HG03432 (cell line): Measurements from ENCODE around the gene CDK5.
"Not testable (repeated sequence)": the region's sequence is repeated elsewhere in the genome, so short reads cannot be mapped to it uniquely, and the experiment has no call there.

Experiments
- ATAC-seq: cut with Tn5 transposase; IDR thresholded peaks from one replicate; pipeline ENCODE4 v1.9.1; 2021; ENCODE audit warnings: mild to moderate bottlenecking, moderate library complexity; ENCODE audit not compliant: unreplicated experiment

The CDK5 gene

DNA sequence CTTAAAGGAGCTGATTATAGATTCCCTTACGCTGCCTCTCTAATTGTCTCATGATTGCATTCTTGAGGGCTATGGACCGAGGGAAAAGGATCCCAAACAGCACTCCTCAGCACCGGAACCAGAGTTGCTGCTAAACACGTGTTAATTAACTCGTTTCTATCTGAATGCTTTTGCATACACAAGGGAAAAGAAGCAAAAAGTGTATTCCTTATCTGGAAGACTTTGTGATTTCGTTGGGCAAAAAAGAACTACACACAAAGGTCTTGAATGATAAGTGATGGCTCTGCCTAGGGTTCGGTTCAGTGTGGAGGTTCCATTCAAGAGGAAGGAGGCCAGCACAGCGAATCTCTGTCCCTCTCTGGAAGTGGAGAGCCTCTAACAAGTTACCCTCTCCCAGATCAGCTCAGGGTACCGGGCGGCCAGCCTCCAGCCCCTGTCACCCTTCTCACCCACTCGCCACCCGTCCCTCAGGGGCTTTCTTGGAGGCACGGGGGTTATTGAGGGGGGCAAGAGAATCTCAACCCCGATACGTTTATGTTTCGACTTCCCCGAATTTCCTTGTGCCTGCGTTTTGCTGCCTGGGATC lies 1.2 kb upstream of the CDK5 start:
- no peak for ATAC-seq

DNA sequence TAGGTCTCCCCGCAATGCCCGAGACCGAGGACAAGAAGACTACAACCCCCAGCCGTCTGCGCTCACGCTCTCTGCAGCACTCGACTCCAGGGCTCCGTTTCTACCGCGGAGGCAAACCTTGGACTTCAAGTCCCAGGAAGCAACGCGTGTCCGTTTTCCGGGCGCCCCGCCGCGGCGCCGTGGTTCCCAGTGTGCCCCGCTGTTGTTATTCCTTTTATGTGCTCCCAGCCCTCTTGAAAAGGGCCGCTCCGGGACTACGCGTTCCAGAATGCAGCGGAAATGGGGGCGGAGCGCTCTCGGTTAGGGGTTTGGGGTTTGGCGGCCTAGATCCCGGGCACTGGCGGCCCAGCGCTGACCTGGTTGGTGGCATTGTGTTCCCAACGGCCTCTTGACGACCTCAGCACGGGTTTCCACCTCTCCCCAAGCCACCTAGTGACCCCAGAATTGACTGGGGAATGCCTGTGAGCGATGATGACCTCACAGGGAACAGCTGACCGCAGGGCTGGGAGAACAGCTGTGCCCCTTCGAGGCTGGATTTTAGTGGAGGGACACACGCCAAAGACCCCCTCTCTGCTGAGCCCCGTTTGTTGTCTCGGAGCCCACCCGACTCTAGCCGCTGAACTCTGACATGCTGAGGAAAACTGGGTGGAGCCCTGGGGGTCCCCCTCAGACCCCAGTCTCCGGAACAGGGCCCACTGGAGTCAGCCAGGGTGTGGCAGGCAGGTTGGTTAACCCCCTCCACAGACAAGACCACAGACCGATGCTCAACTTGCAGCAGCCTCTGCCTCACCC lies 488 bp upstream of the CDK5 start:
- ATAC-seq = peak; percentile 89

DNA sequence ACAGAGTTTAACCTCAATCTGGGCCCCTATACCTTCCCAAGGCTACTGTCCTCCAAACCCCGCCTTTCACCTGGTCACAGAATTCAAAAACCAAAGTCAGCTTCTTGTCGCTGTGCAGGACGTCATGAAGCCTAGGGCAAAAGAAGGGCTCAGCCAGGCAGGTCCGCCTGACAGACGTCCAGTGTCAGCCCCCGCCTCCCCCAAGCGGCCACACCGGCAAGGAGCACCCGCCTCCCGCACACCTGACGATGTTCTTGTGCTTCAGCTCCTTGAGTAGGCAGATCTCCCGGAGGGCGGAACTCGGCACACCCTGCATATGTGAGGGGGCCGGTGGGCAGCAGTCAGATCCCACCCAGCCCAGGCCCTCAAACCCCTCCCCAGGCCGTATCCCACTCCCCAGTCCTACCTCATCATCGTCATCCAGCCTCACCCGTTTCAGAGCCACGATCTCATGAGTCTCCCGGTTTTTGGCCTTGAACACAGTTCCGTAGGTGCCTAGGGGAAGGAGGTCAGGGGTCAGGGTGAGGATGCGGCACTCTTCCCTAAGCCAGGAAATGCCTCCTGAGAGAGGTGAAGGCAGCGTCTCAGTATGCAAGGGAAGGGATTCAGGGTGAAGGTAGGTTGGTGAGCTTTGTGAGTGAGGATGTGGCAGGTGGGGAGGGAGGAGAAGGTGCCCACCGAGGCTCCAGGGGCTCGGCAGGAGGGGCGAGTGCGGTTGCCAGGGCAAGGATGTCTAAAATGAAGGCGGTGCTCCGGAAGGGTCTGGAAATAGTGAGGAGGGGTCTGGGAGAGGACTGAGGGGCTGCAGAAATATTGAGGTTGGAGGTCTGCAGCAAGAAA lies 811 bp downstream of the CDK5 start:
- ATAC-seq = no peak

DNA sequence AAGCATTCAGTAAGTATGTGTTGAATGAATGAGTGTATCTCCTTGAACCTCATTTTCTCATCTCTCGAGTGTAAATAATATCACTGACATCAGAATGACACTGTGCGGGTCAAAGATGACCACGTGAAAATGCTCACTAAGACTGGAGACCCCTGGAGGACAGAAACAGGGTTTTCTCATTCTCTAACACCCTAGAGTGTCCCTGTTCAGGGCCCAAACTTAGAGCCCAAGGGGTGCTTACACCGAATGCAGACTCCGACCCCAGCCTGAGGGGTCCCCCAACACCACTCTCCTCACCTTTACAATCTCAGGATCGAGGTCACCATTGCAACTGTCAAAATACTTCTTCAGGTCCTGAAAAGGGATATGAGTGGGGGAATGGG lies 1.4 kb downstream of the CDK5 start:
- ATAC-seq = no peak

DNA sequence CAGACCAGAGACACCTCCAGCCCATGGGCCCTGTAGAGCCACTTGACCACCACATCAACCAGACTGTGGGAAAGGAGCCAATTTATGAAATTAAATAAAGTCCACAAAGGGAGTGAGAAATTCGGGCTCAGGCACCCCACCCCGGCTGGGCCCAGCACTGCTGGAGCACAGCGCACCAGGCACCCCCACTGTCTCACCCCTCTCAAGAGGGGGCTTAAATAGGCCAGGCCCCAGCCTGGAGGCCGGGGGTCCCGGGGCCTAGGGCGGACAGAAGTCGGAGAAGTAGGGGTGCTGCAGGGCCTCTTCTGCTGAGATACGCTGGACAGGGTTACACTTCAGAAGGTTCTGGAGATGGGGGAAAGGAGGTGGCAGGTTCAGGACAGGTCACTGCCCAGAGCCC lies 3.9 kb downstream of the CDK5 start:
- no peak for ATAC-seq

DNA sequence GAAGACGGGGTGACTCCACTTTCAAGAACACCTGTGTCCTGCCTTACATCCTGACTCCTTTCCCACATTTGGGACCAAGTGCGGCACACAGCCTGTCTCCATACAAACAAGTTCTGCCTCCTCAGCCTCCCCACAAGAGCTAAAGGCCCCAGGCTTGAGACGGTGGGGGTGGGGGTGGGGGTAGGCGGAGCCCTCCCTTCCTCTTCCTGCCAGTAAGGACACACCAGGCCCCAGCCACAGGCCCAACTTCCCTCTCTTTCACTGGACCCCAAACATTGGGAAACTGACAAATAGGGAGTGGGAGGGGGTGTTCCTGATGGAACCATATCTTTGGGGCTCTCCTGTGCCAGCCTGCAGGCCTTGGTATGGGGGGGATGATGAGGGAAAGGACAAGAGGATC lies 4.6 kb downstream of the CDK5 start:
- no peak for ATAC-seq

DNA sequence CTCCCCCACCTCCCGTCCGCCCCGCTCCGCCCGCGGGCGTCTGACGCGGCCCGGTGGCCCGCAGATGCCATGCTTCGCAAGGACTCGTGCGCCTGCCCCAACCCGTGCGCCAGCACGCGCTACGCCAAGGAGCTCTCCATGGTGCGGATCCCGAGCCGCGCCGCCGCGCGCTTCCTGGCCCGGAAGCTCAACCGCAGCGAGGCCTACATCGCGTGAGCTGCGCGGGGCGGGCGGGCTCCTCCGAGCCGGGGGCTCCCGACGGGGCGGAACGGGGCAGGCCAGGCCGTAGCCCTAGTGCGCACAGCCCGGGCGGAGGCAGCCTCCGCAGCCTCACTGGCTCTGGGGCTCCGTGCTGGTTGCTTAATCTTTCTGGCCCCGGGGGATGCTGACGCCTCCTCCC lies 6.6 kb downstream of the CDK5 start:
- no peak for ATAC-seq

DNA sequence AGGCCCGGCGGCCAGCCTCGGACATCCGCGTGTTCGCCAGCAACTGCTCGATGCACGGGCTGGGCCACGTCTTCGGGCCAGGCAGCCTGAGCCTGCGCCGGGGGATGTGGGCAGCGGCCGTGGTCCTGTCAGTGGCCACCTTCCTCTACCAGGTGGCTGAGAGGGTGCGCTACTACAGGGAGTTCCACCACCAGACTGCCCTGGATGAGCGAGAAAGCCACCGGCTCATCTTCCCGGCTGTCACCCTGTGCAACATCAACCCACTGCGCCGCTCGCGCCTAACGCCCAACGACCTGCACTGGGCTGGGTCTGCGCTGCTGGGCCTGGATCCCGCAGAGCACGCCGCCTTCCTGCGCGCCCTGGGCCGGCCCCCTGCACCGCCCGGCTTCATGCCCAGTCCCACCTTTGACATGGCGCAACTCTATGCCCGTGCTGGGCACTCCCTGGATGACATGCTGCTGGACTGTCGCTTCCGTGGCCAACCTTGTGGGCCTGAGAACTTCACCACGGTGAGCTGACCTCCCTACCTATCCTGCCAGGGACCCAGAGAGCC lies 8.7 kb downstream of the CDK5 start:
- no peak for ATAC-seq

DNA sequence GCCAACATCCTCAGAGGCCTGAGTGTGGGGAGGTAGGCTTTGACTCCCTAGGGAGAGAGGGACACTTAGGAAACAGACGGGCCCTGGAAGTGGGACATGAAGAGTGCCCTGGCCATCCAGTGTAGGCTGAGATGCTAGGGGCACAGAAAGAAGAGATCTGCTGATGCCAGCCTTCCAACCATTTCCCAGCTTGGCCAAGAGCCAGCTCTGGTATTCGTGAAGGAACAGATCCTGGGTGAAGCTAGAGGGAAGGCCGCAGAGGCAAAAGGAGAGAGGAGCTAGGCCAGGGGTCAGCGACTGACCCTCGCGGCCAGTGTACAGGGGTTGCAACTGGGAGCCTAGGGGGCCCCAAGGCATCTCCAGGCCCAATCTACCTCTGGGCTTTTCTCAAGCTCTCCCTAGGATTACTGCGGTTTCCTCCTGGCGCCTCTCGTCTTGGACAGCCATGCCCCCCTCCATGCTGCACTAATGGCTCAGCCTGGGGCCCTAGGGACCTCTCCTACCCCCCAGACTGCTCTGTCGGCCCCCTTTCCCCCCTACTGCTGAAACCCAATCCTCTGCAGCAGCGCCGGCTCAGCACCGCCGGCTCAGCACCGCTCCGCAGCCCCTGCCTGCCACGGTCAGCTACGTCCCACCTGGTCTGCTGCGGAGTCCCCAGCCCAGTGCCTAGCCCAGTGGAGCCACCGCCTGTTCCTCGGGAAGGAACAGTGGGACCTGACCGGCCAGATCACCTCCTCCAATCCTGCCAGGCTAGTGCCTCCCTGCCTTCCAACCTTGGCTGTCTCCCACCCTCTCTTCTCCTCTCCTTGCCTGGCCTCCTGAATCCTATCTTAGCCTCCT lies 9.5 kb downstream of the CDK5 start, which contains the start of gene ASIC3:
Gene ASIC3, plus strand, starts transcription at position 556 of the 840 bp plus-strand sequence. CDS start 355 bp downstream, outside the sequence.
- ATAC-seq = no peak

DNA sequence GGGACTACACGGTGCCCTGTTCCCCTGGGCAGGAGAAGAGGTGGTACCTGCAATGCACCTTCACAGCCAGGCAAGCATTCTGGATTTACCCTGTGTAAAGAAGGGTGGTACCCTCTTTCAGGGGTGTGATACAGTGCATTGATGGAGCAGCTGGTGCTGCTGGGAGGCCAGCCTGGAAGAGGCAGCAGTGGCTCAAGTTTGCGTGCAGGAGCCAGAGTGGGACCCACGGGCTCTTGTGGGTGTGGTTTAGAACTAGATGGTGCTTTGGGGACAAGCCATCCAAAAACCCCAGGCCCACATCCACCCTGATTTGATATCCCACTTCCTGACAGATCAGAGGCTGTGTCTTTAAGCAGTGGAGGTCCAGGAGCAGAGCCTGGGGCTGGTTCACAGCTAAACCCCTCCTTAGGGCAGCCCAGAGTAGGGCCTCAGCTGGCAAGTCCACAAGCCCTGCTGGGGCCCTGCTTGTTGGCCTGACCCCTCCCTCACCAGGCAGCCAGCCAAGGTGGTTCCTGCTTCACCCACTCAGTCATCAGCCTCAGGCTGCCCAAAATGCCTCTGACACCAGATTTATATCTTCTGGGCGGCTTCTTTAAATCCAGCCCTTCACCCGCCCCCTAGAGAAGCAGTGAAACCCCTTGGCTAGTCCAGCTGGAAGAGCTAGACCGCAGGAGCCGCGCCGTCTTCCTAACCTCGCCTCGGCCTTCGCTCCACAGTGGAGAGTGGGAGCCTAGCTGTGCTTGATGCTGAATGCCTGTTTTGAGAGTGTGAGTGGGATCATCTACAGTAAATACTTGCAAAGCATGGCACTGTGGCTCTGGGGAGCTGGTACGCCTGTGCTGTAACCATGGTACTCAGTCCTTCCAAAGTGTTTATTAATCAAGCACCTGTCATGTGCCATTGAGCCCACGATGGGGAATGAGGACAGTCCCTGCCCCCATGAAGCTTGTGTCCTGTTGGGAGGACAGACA lies 10.8 kb downstream of the CDK5 start:
- no peak for ATAC-seq

DNA sequence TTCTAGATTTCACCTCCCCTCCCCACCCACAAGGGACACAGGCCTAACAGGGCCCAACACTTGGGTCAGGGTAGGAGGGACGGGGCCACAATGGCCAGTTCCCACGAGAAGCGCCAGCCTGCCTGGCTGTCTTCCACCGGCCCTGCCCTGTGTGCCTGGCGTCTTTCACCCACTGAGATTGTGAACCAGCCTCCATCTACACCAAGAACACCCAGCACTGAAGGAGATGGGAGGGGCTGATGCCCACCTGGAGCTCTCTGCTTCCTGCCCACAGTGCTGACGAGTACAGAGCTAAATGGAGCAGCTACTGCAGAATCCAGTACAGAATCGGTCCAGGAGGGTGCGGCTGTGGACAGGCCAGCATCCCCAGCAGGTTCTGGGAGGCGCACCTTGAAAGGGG lies 11.7 kb downstream of the CDK5 start:
- no peak for ATAC-seq

DNA sequence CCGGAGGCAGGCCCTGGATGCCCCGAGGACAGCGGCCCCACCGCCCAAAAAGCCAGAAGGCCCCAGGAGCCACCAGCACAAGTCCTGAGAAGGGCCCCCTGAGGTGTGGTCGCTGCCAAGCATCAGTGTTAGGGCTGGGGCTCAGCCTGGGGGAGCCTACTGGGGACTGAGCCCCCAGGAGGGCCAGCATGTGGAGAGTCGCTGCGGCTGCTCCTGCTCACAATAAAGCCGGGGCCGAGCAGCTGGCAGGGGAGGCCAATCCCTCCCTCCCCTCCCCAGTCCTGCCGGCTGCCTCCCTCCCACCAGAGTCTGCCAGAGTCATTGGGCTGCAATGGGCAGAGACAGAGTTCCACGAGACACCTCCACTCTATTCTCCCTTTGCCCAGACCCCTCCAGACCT lies 12.4 kb downstream of the CDK5 start:
- ATAC-seq = no peak

DNA sequence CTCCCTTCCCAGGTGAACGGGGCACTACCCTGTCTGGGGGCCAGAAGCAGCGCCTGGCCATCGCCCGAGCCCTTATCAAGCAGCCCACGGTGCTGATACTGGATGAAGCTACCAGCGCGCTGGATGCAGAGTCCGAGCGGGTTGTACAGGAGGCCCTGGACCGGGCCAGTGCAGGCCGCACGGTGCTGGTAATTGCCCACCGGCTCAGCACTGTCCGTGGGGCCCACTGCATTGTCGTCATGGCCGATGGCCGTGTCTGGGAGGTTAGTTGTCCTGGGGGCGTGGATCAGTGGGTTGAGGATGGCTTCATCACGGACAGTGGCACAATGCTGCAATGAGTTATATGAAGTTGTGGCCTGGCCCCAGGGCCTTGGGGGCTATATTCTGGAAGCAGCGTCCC lies 13.7 kb downstream of the CDK5 start:
- no peak for ATAC-seq

DNA sequence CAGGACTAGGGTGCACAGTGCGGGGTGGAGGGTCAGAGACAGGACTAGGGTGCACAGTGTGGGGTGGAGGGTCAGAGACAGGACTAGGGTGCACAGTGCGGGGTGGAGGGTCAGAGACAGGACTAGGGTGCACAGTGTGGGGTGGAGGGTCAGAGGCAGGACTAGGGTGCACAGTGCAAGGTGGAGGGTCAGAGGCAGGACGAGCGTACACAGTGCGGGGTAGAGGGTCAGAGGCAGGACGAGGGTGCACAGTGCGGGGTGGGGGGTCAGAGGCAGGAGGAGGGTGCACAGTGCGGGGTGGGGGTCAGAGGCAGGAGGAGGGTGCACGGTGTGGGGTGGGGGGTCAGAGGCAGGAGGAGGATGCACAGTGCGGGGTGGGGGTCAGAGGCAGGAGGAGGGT lies 14.2 kb downstream of the CDK5 start:
- not testable (repeated sequence) for ATAC-seq

DNA sequence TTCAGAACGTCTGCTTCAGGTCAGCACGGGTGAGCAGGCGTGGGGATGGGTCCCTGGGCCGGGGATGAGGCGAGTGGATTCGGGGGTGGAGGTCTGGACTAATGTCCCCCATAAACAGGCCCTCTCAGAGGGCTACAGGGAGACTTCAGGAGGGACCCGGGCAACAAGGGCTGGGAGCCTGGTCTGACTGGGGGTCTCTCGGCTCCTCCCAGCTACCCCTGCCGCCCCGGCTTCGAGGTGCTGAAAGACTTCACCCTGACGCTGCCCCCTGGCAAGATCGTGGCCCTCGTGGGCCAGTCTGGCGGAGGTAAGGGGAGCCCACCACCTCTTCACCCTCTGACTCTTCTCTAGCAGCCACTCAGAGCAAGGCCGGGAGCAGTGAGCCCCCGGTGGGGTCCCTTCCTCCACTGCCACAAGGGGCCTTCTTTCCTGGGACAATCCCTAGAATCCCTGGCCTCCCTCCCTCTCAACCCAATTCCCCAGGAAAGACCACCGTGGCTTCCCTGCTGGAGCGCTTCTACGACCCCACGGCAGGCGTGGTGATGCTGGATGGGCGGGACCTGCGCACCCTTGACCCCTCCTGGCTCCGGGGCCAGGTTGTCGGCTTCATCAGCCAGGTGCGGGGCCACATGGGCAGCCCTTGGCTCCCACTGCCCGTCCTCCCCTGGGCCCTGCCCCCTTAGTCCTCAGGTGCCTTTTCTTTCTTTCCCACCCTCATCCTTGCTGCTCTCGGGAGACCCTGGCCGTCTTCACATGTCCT lies 16.9 kb downstream of the CDK5 start:
- no peak for ATAC-seq

DNA sequence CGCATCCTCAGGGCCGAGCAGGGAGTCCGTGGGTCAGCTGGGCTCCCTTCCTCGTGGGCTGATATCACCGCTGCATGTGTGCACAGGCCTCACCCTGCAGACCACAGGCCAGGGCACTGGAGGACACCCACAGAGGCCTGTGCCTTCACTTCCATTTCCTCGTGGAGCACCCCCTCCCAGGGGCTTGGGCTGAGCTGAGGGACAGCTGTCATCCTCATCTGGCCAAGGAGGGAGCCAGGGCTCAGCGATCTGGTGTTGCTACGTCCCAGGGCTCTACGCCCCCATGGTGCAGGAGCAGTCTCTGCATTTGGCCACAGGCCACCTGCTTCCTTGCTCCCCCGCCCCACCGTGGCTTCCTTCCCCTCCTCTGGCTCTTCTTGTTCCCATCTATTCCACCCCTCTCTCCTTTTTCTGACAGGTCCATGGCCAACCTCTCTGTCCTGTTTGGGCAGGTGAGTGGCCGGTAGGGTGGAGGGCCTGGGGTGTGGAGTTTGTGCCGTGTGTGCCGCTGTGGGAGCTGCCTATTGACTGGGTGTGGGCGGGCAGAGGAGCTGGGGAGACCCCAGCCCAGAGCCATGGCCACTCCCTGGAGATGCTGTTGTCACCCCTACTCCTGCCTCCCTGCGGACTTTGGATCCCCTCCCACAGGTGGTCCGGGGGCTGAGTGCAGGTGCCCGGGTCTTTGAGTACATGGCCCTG lies 17.7 kb downstream of the CDK5 start:
- no peak for ATAC-seq

DNA sequence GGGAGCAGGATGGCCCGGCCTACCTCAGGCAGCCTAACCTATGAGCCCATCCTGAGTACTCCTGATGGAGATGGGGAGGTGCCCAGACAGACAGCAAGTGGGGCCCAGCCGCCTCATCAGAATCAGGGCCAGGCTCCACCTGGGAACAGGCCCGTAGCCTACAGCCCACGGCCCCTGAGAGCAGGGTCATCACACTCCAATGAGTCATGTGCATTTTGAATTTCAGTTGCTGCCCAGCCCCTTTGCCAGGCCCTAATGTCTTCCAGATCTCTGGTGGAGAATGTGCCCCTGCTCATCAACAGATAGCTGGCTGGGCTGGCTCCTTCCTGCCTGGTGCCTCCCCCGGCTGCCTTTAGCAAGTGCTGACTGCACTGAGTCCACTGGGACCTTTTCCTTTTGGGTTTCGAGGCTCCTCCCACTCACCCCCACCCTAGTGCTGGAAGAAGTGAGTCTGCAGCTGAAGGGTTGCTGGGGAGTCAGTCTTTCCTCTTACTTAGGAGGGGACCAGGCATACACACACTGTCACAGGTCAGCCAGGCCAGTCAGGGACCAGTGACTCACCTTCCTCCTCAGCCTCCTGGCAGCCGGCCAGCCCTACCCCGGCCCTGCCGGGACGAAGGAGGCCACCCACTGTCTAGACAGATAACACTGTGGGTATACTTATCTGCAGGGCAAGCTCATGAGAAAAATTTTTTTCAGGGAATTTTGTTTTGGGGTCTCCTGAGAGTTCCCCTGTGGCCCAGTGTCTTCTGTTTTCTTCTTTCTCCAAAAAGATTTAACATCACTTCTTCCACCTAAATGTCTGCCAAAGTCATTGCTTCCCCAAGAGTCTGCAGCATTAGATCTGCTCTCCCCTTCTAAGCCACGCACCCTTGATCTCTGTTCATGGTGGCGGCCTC lies 18.5 kb downstream of the CDK5 start:
- peak; percentile 64 for ATAC-seq
